A549 (cell line): Measurements from ENCODE around the gene MUCL3. TPM values are rescaled to one million over a fixed set of nuclear protein-coding genes. Genes with fewer than 3 reads are reported as not detected.
A peak's percentile ranks its signal among the peaks of the same experiment; 100 is the strongest.
"Not testable (repeated sequence)": the region's sequence is repeated elsewhere in the genome, so short reads cannot be mapped to it uniquely, and the experiment has no call there.

Source experiments
- ATAC-seq, 2 experiments: fragments of 200-7000 bp in 1 of 2; fragments of >200 bp in 1 of 2; cut with Nextera tagmentation in 1 of 2; cut with Tn5 transposase in 1 of 2; 3 replicates each; pipeline versions ENCODE4 v1.8.0 to v1.9.1; 2018 to 2020; ENCODE audit warnings: mild to moderate bottlenecking in 1 of 2, moderate library complexity in 1 of 2
- CTCF ChIA-PET: fragments of 300-600 bp; sonication (Branson Sonifier 250); formaldehyde crosslinking; extraction: SDS; loops from one replicate; lab custom pipeline; 2021; ENCODE audit warnings: antibody characterized with exemption, inconsistent platforms; lab: Yijun Ruan, JAX
- POLR2A ChIA-PET: fragments of 350-600 bp; formaldehyde crosslinking; extraction: SDS; loops from one replicate; lab custom pipeline; 2021; ENCODE audit warnings: antibody characterized with exemption, inconsistent platforms; lab: Yijun Ruan, JAX
- DNase-seq, 2 experiments: peaks; one replicate each; pipeline versions ENCODE4 v3.0.0 to v3.0.0-alpha.2; 2011 to 2016; ENCODE audit warnings: low read depth in 1 of 2, low spot score in 1 of 2
- FAIRE-seq: peaks from 2 replicates; lab custom pipeline; 2011; peaks lifted over from hg19 to GRCh38; lab: Jason Lieb, UNC
- H3K27ac ChIP-seq, 2 experiments: fragments of >200 bp; sonication (Bioruptor Twin); formaldehyde crosslinking; 3 replicates each; pipeline ENCODE4 v1.5.1; 2016 to 2017
- H3K4me1 ChIP-seq: fragments of >200 bp; sonication (Bioruptor Twin); formaldehyde crosslinking; 3 replicates; pipeline ENCODE4 v1.6.1; 2016
- H3K4me2 ChIP-seq: fragments of >200 bp; sonication (Bioruptor Twin); formaldehyde crosslinking; 3 replicates; pipeline ENCODE4 v1.6.1; 2016
- H3K4me3 ChIP-seq: fragments of >200 bp; sonication (Bioruptor Twin); formaldehyde crosslinking; 3 replicates; pipeline ENCODE4 v1.5.1; 2016
- H3K9me3 ChIP-seq: fragments of >200 bp; sonication (Bioruptor Twin); formaldehyde crosslinking; 3 replicates; pipeline ENCODE4 v1.6.1; 2016
- BCL3 ChIP-seq: fragments of >200 bp; sonication (Bioruptor Twin); formaldehyde crosslinking; IDR thresholded peaks from 3 replicates; pipeline ENCODE4 v1.6.1; 2016
- CBX8 ChIP-seq: fragments of 200-600 bp; sonication (generic); IDR thresholded peaks from 2 replicates; pipeline ENCODE4 v1.6.1; 2016
- CHD2 ChIP-seq: fragments of 150-350 bp; IDR thresholded peaks from 2 replicates; pipeline ENCODE4 v1.6.1; 2014; ENCODE audit warnings: low read length; ENCODE audit not compliant: partially characterized antibody
- CHD4 ChIP-seq: fragments of 200-600 bp; sonication (generic); IDR thresholded peaks from 2 replicates; pipeline ENCODE4 v1.6.1; 2016; ENCODE audit warnings: antibody characterized with exemption, mild to moderate bottlenecking, borderline replicate concordance
- EHMT2 ChIP-seq: fragments of 200-600 bp; sonication (generic); IDR thresholded peaks from 2 replicates; pipeline ENCODE4 v1.6.1; 2016; ENCODE audit warnings: antibody characterized with exemption, low read depth, mild to moderate bottlenecking, moderate library complexity
- FOSL2 ChIP-seq, 2 experiments: fragments of 450-650 bp in 1 of 2; fragments of >200 bp in 1 of 2; sonication (Bioruptor Twin) in 1 of 2; formaldehyde crosslinking; IDR thresholded peaks; 2 replicates each; pipeline versions ENCODE4 v1.5.0 to v1.6.1; 2016 to 2020; ENCODE audit warnings: mild to moderate bottlenecking in 1 of 2, moderate library complexity in 1 of 2
- HDAC2 ChIP-seq: fragments of 200-600 bp; sonication (generic); IDR thresholded peaks from 2 replicates; pipeline ENCODE4 v1.6.1; 2016
- HOXA7 ChIP-seq: fragments of 250-450 bp; sonication (Bioruptor Pico); IDR thresholded peaks from 2 replicates; pipeline ENCODE4 v1.5.0; 2020; ENCODE audit warnings: mild to moderate bottlenecking, moderate library complexity
- HOXB5 ChIP-seq: fragments of 250-450 bp; sonication (Bioruptor Pico); IDR thresholded peaks from 2 replicates; pipeline ENCODE4 v1.5.0; 2020; ENCODE audit warnings: mild to moderate bottlenecking, moderate library complexity
- JUN ChIP-seq, 2 experiments: fragments of >200 bp; sonication (Bioruptor Twin); formaldehyde crosslinking; IDR thresholded peaks; 2 replicates in 1 of 2; 3 replicates in 1 of 2; pipeline ENCODE4 v1.6.1; 2016 to 2017
- KDM1A ChIP-seq: fragments of 200-600 bp; sonication (generic); IDR thresholded peaks from 2 replicates; pipeline ENCODE4 v1.6.1; 2016; ENCODE audit warnings: low read depth, mild to moderate bottlenecking
- KDM5A ChIP-seq: fragments of 200-600 bp; sonication (generic); IDR thresholded peaks from 2 replicates; pipeline ENCODE4 v1.6.1; 2016; ENCODE audit warnings: antibody characterized with exemption, mild to moderate bottlenecking
- MAFK ChIP-seq: fragments of 450-650 bp; IDR thresholded peaks from 2 replicates; pipeline ENCODE4 v1.6.1; 2014; ENCODE audit not compliant: partially characterized antibody
- MAX ChIP-seq: IDR thresholded peaks from 2 replicates; pipeline ENCODE4 v1.6.1; 2012
- MYC ChIP-seq: IDR thresholded peaks from 2 replicates; pipeline ENCODE4 v1.6.1; 2012; ENCODE audit warnings: mild to moderate bottlenecking, inconsistent platforms, low read length, improper control_type of control experiment, borderline replicate concordance
- RAD21 ChIP-seq, 2 experiments: fragments of >200 bp in 1 of 2; sonication (Bioruptor Twin) in 1 of 2; formaldehyde crosslinking in 1 of 2; IDR thresholded peaks in 1 of 2; conservative IDR thresholded peaks in 1 of 2; 2 replicates in 1 of 2; 3 replicates in 1 of 2; pipeline ENCODE4 v1.6.1; 2012 to 2018; ENCODE audit warnings: inconsistent platforms in 1 of 2
- REST ChIP-seq: fragments of 200-600 bp; sonication (generic); IDR thresholded peaks from 2 replicates; pipeline ENCODE4 v1.6.1; 2016; ENCODE audit warnings: antibody characterized with exemption, mild to moderate bottlenecking, moderate library complexity
- ZFP36 ChIP-seq: fragments of 450-650 bp; IDR thresholded peaks from 2 replicates; pipeline ENCODE4 v1.6.1; 2014; ENCODE audit warnings: borderline replicate concordance; ENCODE audit not compliant: partially characterized antibody
- WGBS: methylation state at CpG from one replicate; pipeline ENCODE4 v1.1.6; 2017; ENCODE audit errors: missing lambda C conversion rate; 5-methylcytosine and 5-hydroxymethylcytosine counted together
- polyA plus RNA-seq, 4 experiments: library from polyadenylated mRNA; depleted of rRNA in 3 of 4; stranded (reverse); fragments of >200 nt; fragmentation: RNase III in 1 of 4; extraction: RNeasy Plus Mini Kit Qiagen cat#74134 plus additional on column Dnase treatment in 1 of 4; gene quantifications; 2 replicates in 3 of 4; 3 replicates in 1 of 4; pipeline ENCODE4 v1.2.3, GENCODE V29; 2011 to 2017
- TF ChIP-seq, protein P1 (sequence below): fragments of 150-350 bp; IDR thresholded peaks from 2 replicates; pipeline ENCODE4 v1.6.1; 2014; ENCODE audit warnings: low read depth, mild to moderate bottlenecking, low read length

Gene MUCL3
- polyA plus RNA-seq, 2 of the 4 experiments (the other 2 are of a cell fraction), result 0.01 to 0.03 TPM

DNA sequence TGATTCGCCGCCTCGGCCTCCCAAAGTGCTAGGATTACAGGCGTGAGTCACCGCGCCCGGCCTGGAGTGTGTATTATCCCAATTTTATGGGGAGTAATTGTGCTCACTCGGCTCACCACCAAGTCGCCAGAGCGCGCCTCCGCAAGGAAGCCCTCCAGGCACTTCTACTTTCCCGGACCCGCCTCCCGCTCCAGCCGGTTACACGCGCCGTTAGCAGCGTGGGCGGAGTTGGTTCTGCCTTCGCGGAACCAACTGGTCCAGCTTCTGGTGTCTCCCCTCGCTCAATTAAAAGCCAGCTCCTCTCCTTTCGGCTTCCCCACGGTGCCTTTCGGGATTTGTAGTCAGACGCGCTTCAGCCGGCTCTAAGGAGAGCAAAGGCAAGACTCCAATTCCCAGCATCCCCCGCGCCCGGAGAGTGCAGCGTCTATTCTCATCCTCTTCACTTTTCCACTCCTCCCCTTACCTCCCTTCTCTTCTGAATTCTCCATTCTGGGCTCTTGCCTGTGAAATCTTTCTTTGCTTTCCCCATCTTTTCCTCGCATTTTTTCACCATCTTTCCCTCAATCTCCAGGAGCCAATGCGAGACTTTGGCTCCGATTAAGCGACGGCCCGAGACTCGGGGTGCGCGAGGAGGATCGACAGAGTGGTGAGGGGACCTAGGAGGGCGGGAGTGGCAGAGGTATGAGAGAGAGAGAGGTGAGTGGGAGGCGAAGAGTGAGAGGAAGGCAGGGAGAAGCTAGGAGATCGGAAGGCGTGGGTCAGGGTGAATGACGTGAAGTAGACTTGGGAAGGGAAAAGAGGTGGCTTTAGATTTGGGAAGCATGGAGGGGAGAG, 32.8 kb upstream of the MUCL3 start, which contains the start of gene GTF2H4:
Gene GTF2H4 (plus strand): TSS at position 450 of the 834 bp plus-strand sequence.
- peaks cover 10% of the 10 kb centered on the region; the same call in 1 of the 3 replicates for H3K4me1 ChIP-seq
- ChIA-PET POLR2A (interaction anchor here (0.6 to 1.0 kb wide), 4 partner anchors 22 to 207 kb away, joined by 3 to 10 read pairs (median 4); partner anchors contain the start of genes DDR1 and PSORS1C1), CTCF (interaction anchor here (1.4 to 4.0 kb wide), 4 partner anchors 8 to 161 kb away, joined by 3 to 21 read pairs (median 10); no protein-coding TSS in a partner anchor)
- no peaks in the 10 kb centered on the region for H3K9me3 ChIP-seq
- FAIRE-seq (no peak), ATAC-seq (peak; percentile 99), DNase-seq (peak; percentile 87 to 97)
- 1% methylated on average over 47 of the region's 49 CpGs for WGBS
- TF ChIP-seq KDM5A (0 out of 2 replicates have a peak, but pooled peaks have one; percentile 59), FOSL2 (IDR thresholded peaks at IDR 0.05) (no peak), FOSL2 (CRISPR knock-in tag; IDR thresholded peaks at IDR 0.05) (peak; percentile 76), HOXB5 (CRISPR knock-in tag) (no peak), MAX (peak; percentile 74), REST (no peak), HOXA7 (no peak), ZFP36 (peak; percentile 100), MYC (peak; percentile 71; the same call in 1 of the 2 replicates), CHD4 (peak; percentile 20; the same call in 1 of the 2 replicates), KDM1A (peak; percentile 87; the same call in 1 of the 2 replicates), HDAC2 (0 out of 2 replicates have a peak, but pooled peaks have one; percentile 75), JUN (IDR thresholded peaks at IDR 0.05) (peak in 1 of 2 experiments; percentile 75; a peak in 2 of 5 replicates)
- TF ChIP-seq, protein P1, sequence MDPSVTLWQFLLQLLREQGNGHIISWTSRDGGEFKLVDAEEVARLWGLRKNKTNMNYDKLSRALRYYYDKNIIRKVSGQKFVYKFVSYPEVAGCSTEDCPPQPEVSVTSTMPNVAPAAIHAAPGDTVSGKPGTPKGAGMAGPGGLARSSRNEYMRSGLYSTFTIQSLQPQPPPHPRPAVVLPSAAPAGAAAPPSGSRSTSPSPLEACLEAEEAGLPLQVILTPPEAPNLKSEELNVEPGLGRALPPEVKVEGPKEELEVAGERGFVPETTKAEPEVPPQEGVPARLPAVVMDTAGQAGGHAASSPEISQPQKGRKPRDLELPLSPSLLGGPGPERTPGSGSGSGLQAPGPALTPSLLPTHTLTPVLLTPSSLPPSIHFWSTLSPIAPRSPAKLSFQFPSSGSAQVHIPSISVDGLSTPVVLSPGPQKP, result no peak
- H3K27ac ChIP-seq, result peak within 1 kb of the TSS; percentile 85 to 86
- peak within 1 kb of the TSS; percentile 91 for H3K4me2 ChIP-seq
- peak within 1 kb of the TSS; percentile 94 for H3K4me3 ChIP-seq

DNA sequence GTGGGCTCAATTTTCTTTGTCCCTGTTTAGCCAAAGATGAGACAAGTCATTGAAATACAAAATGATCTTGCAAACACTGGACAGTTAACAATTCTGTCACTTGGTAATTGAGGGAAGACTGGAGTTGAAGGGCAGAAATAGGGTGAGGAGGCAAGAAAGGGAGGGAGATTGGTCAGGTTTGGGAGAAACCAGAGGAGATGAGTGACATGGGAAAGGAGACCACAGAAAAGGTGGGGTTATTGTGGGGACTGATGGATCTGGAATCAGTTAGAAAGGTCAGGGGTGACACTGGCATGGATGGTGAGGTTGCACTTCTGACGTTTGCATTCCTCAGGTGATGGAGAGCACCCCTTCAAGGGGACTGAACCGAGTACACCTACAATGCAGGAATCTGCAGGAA, 32.1 kb upstream of the MUCL3 start:
- ATAC-seq (no peak), FAIRE-seq (no peak), DNase-seq (no peak)
- ChIA-PET CTCF (interaction anchor here (1.4 to 4.0 kb wide), 3 partner anchors 7 to 161 kb away, joined by 3 to 21 read pairs (median 11); no protein-coding TSS in a partner anchor), POLR2A (no interaction called here)
- no peak for TF ChIP-seq RAD21 (conservative IDR thresholded peaks at IDR 0.05 in 1 of 2, IDR thresholded peaks at IDR 0.05 in 1 of 2)
- no peak for TF ChIP-seq REST
- TF ChIP-seq HOXB5 (CRISPR knock-in tag), result no peak
- TF ChIP-seq EHMT2, result no peak
- TF ChIP-seq CBX8, result no peak
- no peak for TF ChIP-seq MAFK
- TF ChIP-seq BCL3, result no peak
- no peak for TF ChIP-seq CHD2
- Histone ChIP-seq H3K9me3 (no peaks in the 10 kb centered on the region), H3K4me1 (peaks cover 14% of the 10 kb centered on the region; the same call in 2 of the 3 replicates), H3K4me2 (peak overlapping the region; percentile 91), H3K27ac (peak overlapping the region; percentile 84 to 85), H3K4me3 (peak overlapping the region; percentile 94)
- 17% methylated on average over 2 of the region's 2 CpGs for WGBS

DNA sequence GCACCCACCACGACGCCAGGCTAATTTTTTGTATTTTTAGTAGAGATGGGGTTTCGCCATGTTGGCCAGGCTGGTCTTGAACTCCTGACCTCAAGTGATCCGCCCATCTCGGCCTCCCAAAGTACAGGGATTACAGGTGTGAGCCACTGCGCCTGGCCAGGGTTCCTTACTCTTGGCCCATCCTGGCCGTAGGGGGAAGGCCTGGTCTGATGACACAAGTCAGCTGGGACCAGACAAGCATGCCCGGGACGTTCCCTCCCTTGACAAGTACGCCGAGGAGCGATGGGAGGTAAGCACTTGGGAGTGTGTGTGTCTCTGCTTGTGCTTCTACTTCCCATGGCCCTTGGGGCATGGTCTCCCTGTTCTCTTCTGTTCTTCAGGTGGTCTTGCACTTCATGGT, 30.3 kb upstream of the MUCL3 start:
- 93% methylated on average over 6 of the region's 12 CpGs for WGBS
- FAIRE-seq, H3K27ac ChIP-seq, DNase-seq, ATAC-seq, H3K4me2 ChIP-seq, H3K4me3 ChIP-seq, H3K9me3 ChIP-seq, POLR2A ChIA-PET: not testable (repeated sequence)
- CTCF ChIA-PET, result interaction anchor here (0.7 to 4.0 kb wide), 7 partner anchors 13 to 169 kb away, joined by 3 to 21 read pairs (median 4); partner anchors contain the start of gene DDR1
- H3K4me1 ChIP-seq, result peaks cover 24% of the 10 kb centered on the region
